Measurements from ENCODE around the gene C1QTNF6. TPM values are rescaled to one million over a fixed set of nuclear protein-coding genes. Genes with fewer than 3 reads are reported as not detected.
"Not testable (repeated sequence)": the region's sequence is repeated elsewhere in the genome, so short reads cannot be mapped to it uniquely, and the experiment has no call there.

The C1QTNF6 gene
- 5.3 TPM for total RNA-seq
- long read RNA-seq, partial matches to known transcripts = 0 of 7 reads
- long read RNA-seq, other reads (novel, unspliced or antisense) = 6 of 7 reads

- no peaks in the 10 kb centered on the region for H3K36me3 ChIP-seq
- peaks cover 66% of the 10 kb centered on the region for H3K4me1 ChIP-seq
- H3K27ac ChIP-seq = peak within 1 kb of the TSS; percentile 87
- TF ChIP-seq CTCF (IDR thresholded peaks at IDR 0.05) = no peak
- no peaks in the 10 kb centered on the region for H3K9me3 ChIP-seq
- no peaks in the 10 kb centered on the region for H3K27me3 ChIP-seq (ENCODE audit: low read depth)
- peak; percentile 59 to 68 for ATAC-seq
- DNase-seq = peak; percentile 45
- H3K4me3 ChIP-seq = peak within 1 kb of the TSS; percentile 51
- intact Hi-C loops (cut with DNase I) = no loop called here
These were observed at the start of gene C1QTNF6 for GRCh38 chr22:37187891-37188761. C1QTNF6 (minus strand) TSS chr22:37188247; CDS start chr22:37188213, 34 bp downstream.

- intact Hi-C loops (cut with DNase I) = no loop called here
- Histone ChIP-seq H3K9me3 (no peaks in the 10 kb centered on the region), H3K4me3 (no peak overlapping the region), H3K27ac (no peak overlapping the region), H3K36me3 (peaks cover 20% of the 10 kb centered on the region), H3K27me3 (ENCODE audit: low read depth) (peaks cover 33% of the 10 kb centered on the region), H3K4me1 (peaks cover 10% of the 10 kb centered on the region)
- TF ChIP-seq CTCF (IDR thresholded peaks at IDR 0.05) = no peak
- ATAC-seq (no peak), DNase-seq (peak; percentile 45)
These were observed 48.0 kb upstream of the C1QTNF6 start for GRCh38 chr22:37235897-37236607.

GRCh38 chr22:37234736-37235711 is 47.0 kb upstream of the C1QTNF6 start:
- Histone ChIP-seq H3K9me3 (no peaks in the 10 kb centered on the region), H3K27me3 (ENCODE audit: low read depth) (peaks cover 23% of the 10 kb centered on the region), H3K36me3 (peaks cover 11% of the 10 kb centered on the region), H3K27ac (no peak overlapping the region), H3K4me3 (no peak overlapping the region), H3K4me1 (peaks cover 20% of the 10 kb centered on the region)
- intact Hi-C loops (cut with DNase I) = no loop called here
- no peak for TF ChIP-seq CTCF (IDR thresholded peaks at IDR 0.05)
- DNase-seq = peak; percentile 29
- no peak for ATAC-seq

- intact Hi-C loops (cut with DNase I) = no loop called here
- Histone ChIP-seq H3K9me3 (no peaks in the 10 kb centered on the region), H3K36me3 (peaks cover 11% of the 10 kb centered on the region), H3K27me3 (ENCODE audit: low read depth) (peaks cover 19% of the 10 kb centered on the region), H3K27ac (no peak overlapping the region), H3K4me1 (peaks cover 30% of the 10 kb centered on the region), H3K4me3 (no peak overlapping the region)
- no peak for TF ChIP-seq CTCF (IDR thresholded peaks at IDR 0.05)
- peak; percentile 22 for DNase-seq
- no peak for ATAC-seq
These were observed 45.9 kb upstream of the C1QTNF6 start for GRCh38 chr22:37233751-37234631.

GRCh38 chr22:37233371-37233750 is 45.3 kb upstream of the C1QTNF6 start:
- H3K4me1 ChIP-seq = peaks cover 37% of the 10 kb centered on the region
- H3K27me3 ChIP-seq (ENCODE audit: low read depth) = peaks cover 13% of the 10 kb centered on the region

More at GRCh38 chr22:37233371-37233750, 45.3 kb upstream of the C1QTNF6 start:
- ATAC-seq; intact Hi-C loops (cut with DNase I); H3K4me3 ChIP-seq; H3K27ac ChIP-seq; H3K9me3 ChIP-seq: not testable (repeated sequence)
- H3K36me3 ChIP-seq = peaks cover 11% of the 10 kb centered on the region
- DNase-seq = peak; percentile 16

Measured in lower lobe of right lung (tissue), 2 donors.